Neural cell (in vitro differentiated cells): ENCODE results near the gene SUFU. TPM values are rescaled to one million over a fixed set of nuclear protein-coding genes. Genes with fewer than 3 reads are reported as not detected.

Experiments
- H2AFZ ChIP-seq: fragments of 200-600, 300-800 bp; sonication (generic), shearing (Covaris generic); 2 replicates; pipeline ENCODE4 v1.6.0; 2014; ENCODE audit warnings: low read depth, mild to moderate bottlenecking, antibody characterized with exemption, low read length, moderate library complexity
- H3F3A ChIP-seq: fragments of 200-600 bp; shearing (Covaris generic); 2 replicates; pipeline ENCODE4 v1.6.1; 2016; ENCODE audit warnings: mild to moderate bottlenecking, moderate library complexity, mixed read lengths, antibody characterized with exemption, low read length; ENCODE audit not compliant: insufficient read depth, poor library complexity, severe bottlenecking
- H3K27ac ChIP-seq: fragments of 200-600, 300-800 bp; sonication (generic), shearing (Covaris generic); 2 replicates; pipeline ENCODE4 v1.5.1; 2014; ENCODE audit warnings: mild to moderate bottlenecking, low read length, moderate library complexity
- H3K27me3 ChIP-seq: fragments of 300-800, 200-600 bp; sonication (generic), shearing (Covaris generic); 2 replicates; pipeline ENCODE4 v1.6.0; 2014; ENCODE audit warnings: mild to moderate bottlenecking, low read depth, low read length, moderate library complexity; ENCODE audit not compliant: insufficient read depth
- H3K36me3 ChIP-seq: fragments of 300-800, 200-600 bp; sonication (generic), shearing (Covaris generic); 2 replicates; pipeline ENCODE4 v1.5.1; 2014; ENCODE audit warnings: mild to moderate bottlenecking, antibody characterized with exemption, low read length, moderate library complexity; ENCODE audit not compliant: insufficient read depth
- H3K4me2 ChIP-seq: fragments of 300-800, 200-600 bp; sonication (generic), shearing (Covaris generic); 2 replicates; pipeline ENCODE4 v1.6.0; 2014; ENCODE audit warnings: mild to moderate bottlenecking, low read length
- H3K4me3 ChIP-seq: fragments of 300-800, 200-600 bp; sonication (generic), shearing (Covaris generic); 2 replicates; pipeline ENCODE4 v1.5.1; 2014; ENCODE audit warnings: mild to moderate bottlenecking, low read length, moderate library complexity
- H3K79me2 ChIP-seq: fragments of 200-600 bp; shearing (Covaris generic); replicated peaks from 2 replicates; pipeline ENCODE4 v1.6.0; 2014; ENCODE audit warnings: mild to moderate bottlenecking, low read length, moderate library complexity; ENCODE audit not compliant: insufficient read depth
- H3K9ac ChIP-seq: fragments of 300-800, 200-600 bp; sonication (generic), shearing (Covaris generic); 2 replicates; pipeline ENCODE4 v1.6.1; 2016; ENCODE audit warnings: mild to moderate bottlenecking, low read length, mixed read lengths
- H3K9me2 ChIP-seq: fragments of 200-600 bp; shearing (Covaris generic); 2 replicates; pipeline ENCODE4 v1.6.1; 2016; ENCODE audit warnings: mild to moderate bottlenecking, low read length, mixed read lengths; ENCODE audit not compliant: insufficient read depth
- H3K9me3 ChIP-seq: fragments of 200-600, 300-800 bp; sonication (generic), shearing (Covaris generic); 2 replicates; pipeline ENCODE4 v1.6.1; 2016; ENCODE audit warnings: mild to moderate bottlenecking, mixed run types, low read length, moderate library complexity, mixed read lengths
- H4K20me1 ChIP-seq: fragments of 200-600 bp; shearing (Covaris generic); 2 replicates; pipeline ENCODE4 v1.6.1; 2016; ENCODE audit warnings: mild to moderate bottlenecking, mixed run types; ENCODE audit not compliant: insufficient read depth
- CTCF ChIP-seq: fragments of 450-650 bp; IDR thresholded peaks from 2 replicates; pipeline ENCODE4 v1.5.1; 2014; ENCODE audit warnings: antibody characterized with exemption, mild to moderate bottlenecking, moderate library complexity; ENCODE audit not compliant: poor library complexity, severe bottlenecking
- EP300 ChIP-seq: fragments of 450-650 bp; conservative IDR thresholded peaks from 2 replicates; pipeline ENCODE4 v1.6.1; 2014; ENCODE audit warnings: antibody characterized with exemption, mild to moderate bottlenecking, moderate library complexity; ENCODE audit not compliant: poor library complexity, severe bottlenecking
- EZH2 ChIP-seq: fragments of 200-600, 300-800 bp; shearing (Covaris generic), sonication (generic); IDR thresholded peaks from 2 replicates; pipeline ENCODE4 v1.6.1; 2014; ENCODE audit warnings: antibody characterized with exemption, low read length, borderline replicate concordance, mild to moderate bottlenecking; ENCODE audit not compliant: insufficient read depth, poor library complexity, severe bottlenecking
- MXI1 ChIP-seq: fragments of 450-650 bp; conservative IDR thresholded peaks from 2 replicates; pipeline ENCODE4 v1.6.1; 2014; ENCODE audit warnings: antibody characterized with exemption, mild to moderate bottlenecking; ENCODE audit not compliant: poor library complexity, severe bottlenecking
- POLR2AphosphoS5 ChIP-seq: IDR thresholded peaks from 2 replicates; pipeline ENCODE4 v1.6.1; 2012
- RAD21 ChIP-seq: fragments of 450-650 bp; conservative IDR thresholded peaks from 2 replicates; pipeline ENCODE4 v1.6.1; 2014; ENCODE audit warnings: antibody characterized with exemption, mild to moderate bottlenecking, moderate library complexity
- REST ChIP-seq: IDR thresholded peaks from 2 replicates; pipeline ENCODE4 v1.6.1; 2012; ENCODE audit warnings: borderline replicate concordance
- SMC3 ChIP-seq: fragments of 450-650 bp; conservative IDR thresholded peaks from 2 replicates; pipeline ENCODE4 v1.6.1; 2014; ENCODE audit warnings: antibody characterized with exemption, mild to moderate bottlenecking, moderate library complexity; ENCODE audit not compliant: poor library complexity
- TAF1 ChIP-seq: IDR thresholded peaks from 2 replicates; pipeline ENCODE4 v1.6.1; 2012; ENCODE audit warnings: low read depth
- polyA plus RNA-seq: library from polyadenylated mRNA; depleted of rRNA; stranded (reverse); fragments of >200 nt; gene quantifications from 2 replicates; pipeline ENCODE4 v1.2.3, GENCODE V29; 2014

Gene SUFU
- polyA plus RNA-seq, 1 donor from 2014 or later = 4.8 TPM

DNA sequence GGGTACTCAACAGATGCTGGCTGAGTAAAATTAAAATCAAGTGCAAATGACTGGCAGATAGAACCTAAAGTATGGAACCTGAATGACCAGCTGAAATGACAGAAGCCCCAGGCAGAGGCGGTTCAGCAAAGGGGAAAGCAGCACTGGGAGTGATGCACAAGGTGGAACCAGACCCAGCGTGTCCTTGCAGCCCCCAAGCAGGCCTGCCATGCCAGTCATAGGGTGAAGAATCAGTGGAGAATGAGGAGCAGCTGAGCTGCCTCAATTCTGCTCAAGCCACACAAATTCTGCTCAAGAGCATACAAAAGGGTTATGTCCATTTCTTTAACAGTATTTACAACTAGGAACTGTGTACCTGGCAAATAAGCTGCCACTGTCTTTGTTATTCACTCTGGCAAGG lies 10.0 kb upstream of the SUFU start:
- H3K27ac ChIP-seq = no peak overlapping the region
- TF ChIP-seq EZH2 (no peak), SMC3 (no peak), REST (no peak), MXI1 (no peak), EP300 (no peak), POLR2AphosphoS5 (no peak), TAF1 (no peak), RAD21 (no peak), CTCF (no peak)
- peaks cover 73% of the 10 kb centered on the region for H3K79me2 ChIP-seq
- no peak overlapping the region for H3K4me3 ChIP-seq
- no peak overlapping the region for H3K9ac ChIP-seq
- H3K9me2 ChIP-seq = no peaks in the 10 kb centered on the region
- no peak overlapping the region for H3K4me2 ChIP-seq
- no peak overlapping the region for H2AFZ ChIP-seq
- H3K27me3 ChIP-seq = no peaks in the 10 kb centered on the region
- no peaks in the 10 kb centered on the region for H3F3A ChIP-seq
- peaks cover 46% of the 10 kb centered on the region for H4K20me1 ChIP-seq
- H3K9me3 ChIP-seq = no peaks in the 10 kb centered on the region
- no peaks in the 10 kb centered on the region for H3K36me3 ChIP-seq

GRCh38 chr10:102497545-102497944 lies 6.2 kb upstream of the SUFU start:
- no peak overlapping the region for H3K27ac ChIP-seq
- H2AFZ ChIP-seq = no peak overlapping the region
- no peaks in the 10 kb centered on the region for H3K27me3 ChIP-seq
- H3K4me2 ChIP-seq = no peak overlapping the region
- H3K36me3 ChIP-seq = no peaks in the 10 kb centered on the region
- no peaks in the 10 kb centered on the region for H3K9me2 ChIP-seq
- TF ChIP-seq TAF1 (no peak), CTCF (no peak), RAD21 (no peak), REST (no peak), EZH2 (no peak), POLR2AphosphoS5 (no peak), SMC3 (no peak), MXI1 (no peak), EP300 (no peak)
- H3K4me3 ChIP-seq = no peak overlapping the region
- no peaks in the 10 kb centered on the region for H3F3A ChIP-seq
- peaks cover 57% of the 10 kb centered on the region for H4K20me1 ChIP-seq
- H3K9ac ChIP-seq = no peak overlapping the region
- H3K9me3 ChIP-seq = no peaks in the 10 kb centered on the region
- H3K79me2 ChIP-seq = peaks cover 84% of the 10 kb centered on the region
